GM21576 (cell line): ENCODE data around the gene BRPF3.
A peak's percentile ranks its signal among the peaks of the same experiment; 100 is the strongest.

ENCODE experiments used
- ATAC-seq: cut with Tn5 transposase; IDR thresholded peaks from one replicate; pipeline ENCODE4 v1.9.1; 2021; ENCODE audit warnings: mild to moderate bottlenecking, moderate library complexity; ENCODE audit not compliant: unreplicated experiment

The BRPF3 gene

GRCh38 chr6:36196113-36196879 is at the start of gene BRPF3:
Gene BRPF3, plus strand, starts transcription at chr6:36196744. Its CDS starts 3,579 bp downstream, at chr6:36200323.
- ATAC-seq = peak; percentile 55

- no peak for ATAC-seq
These were observed 49.2 kb upstream of the BRPF3 start for GRCh38 chr6:36147294-36147693.

GRCh38 chr6:36149476-36149875 is 47.1 kb upstream of the BRPF3 start:
- no peak for ATAC-seq

GRCh38 chr6:36150283-36150682 is 46.3 kb upstream of the BRPF3 start:
- no peak for ATAC-seq

GRCh38 chr6:36154286-36154685 is 42.3 kb upstream of the BRPF3 start:
- ATAC-seq = no peak

GRCh38 chr6:36155662-36156061 is 40.9 kb upstream of the BRPF3 start:
- no peak for ATAC-seq

- ATAC-seq = no peak
These were observed 36.3 kb upstream of the BRPF3 start for GRCh38 chr6:36160147-36160760.

- ATAC-seq = no peak
These were observed 27.2 kb upstream of the BRPF3 start for GRCh38 chr6:36169023-36170007.

GRCh38 chr6:36170704-36171103 is 25.8 kb upstream of the BRPF3 start:
- ATAC-seq = no peak

GRCh38 chr6:36171573-36171972 is 25.0 kb upstream of the BRPF3 start:
- no peak for ATAC-seq

GRCh38 chr6:36177166-36177565 is 19.4 kb upstream of the BRPF3 start:
- no peak for ATAC-seq

GRCh38 chr6:36178544-36178943 is 18.0 kb upstream of the BRPF3 start:
- no peak for ATAC-seq

GRCh38 chr6:36180126-36180525 is 16.4 kb upstream of the BRPF3 start:
- ATAC-seq = no peak

GRCh38 chr6:36184311-36184710 is 12.2 kb upstream of the BRPF3 start:
- no peak for ATAC-seq

- ATAC-seq = no peak
These were observed 10.3 kb upstream of the BRPF3 start for GRCh38 chr6:36186199-36186598.

GRCh38 chr6:36187446-36187845 is 9.1 kb upstream of the BRPF3 start:
- no peak for ATAC-seq

- ATAC-seq = no peak
These were observed 952 bp upstream of the BRPF3 start for GRCh38 chr6:36195471-36196112.

GRCh38 chr6:36196880-36197548 is 470 bp downstream of the BRPF3 start:
- ATAC-seq = peak; percentile 93

GRCh38 chr6:36197739-36198221 is 1.2 kb downstream of the BRPF3 start:
- no peak for ATAC-seq

GRCh38 chr6:36198986-36199385 is 2.4 kb downstream of the BRPF3 start:
- ATAC-seq = no peak
